SK-N-SH treated with all-trans-retinoic acid at 6 μM for 48 hours (cell line): ENCODE data around the gene ACLY.

ENCODE experiments used
- ATAC-seq: fragments of 200-7000 bp; cut with Tn5 transposase; 3 replicates; pipeline ENCODE4 v1.9.1; 2020; ENCODE audit warnings: mild to moderate bottlenecking, moderate library complexity
- ARNTL ChIP-seq: fragments of 450-650 bp; formaldehyde crosslinking; IDR thresholded peaks from 2 replicates; pipeline ENCODE4 v1.5.0; 2020; ENCODE audit warnings: low read depth, mild to moderate bottlenecking, moderate library complexity, borderline replicate concordance
- BACH2 ChIP-seq: fragments of 250-450 bp; sonication (Bioruptor Pico); IDR thresholded peaks from 2 replicates; pipeline ENCODE4 v1.9.0; 2021; ENCODE audit warnings: mild to moderate bottlenecking, borderline replicate concordance
- CSDC2 ChIP-seq: fragments of 250-450 bp; sonication (Bioruptor Pico); IDR thresholded peaks from 2 replicates; pipeline ENCODE4 v1.5.0; 2020; ENCODE audit warnings: mild to moderate bottlenecking, moderate library complexity
- CSRNP3 ChIP-seq: fragments of 250-450 bp; sonication (Bioruptor Pico); IDR thresholded peaks from 2 replicates; pipeline ENCODE4 v1.5.1; 2021; ENCODE audit warnings: mild to moderate bottlenecking, moderate library complexity
- ESRRG ChIP-seq: fragments of 250-450 bp; sonication (Bioruptor Pico); IDR thresholded peaks from 2 replicates; pipeline ENCODE4 v1.6.1; 2021; ENCODE audit warnings: mild to moderate bottlenecking
- GLIS3 ChIP-seq: fragments of 250-450 bp; sonication (Bioruptor Pico); IDR thresholded peaks from 2 replicates; pipeline ENCODE4 v1.5.0; 2020; ENCODE audit warnings: mild to moderate bottlenecking, moderate library complexity
- ISL1 ChIP-seq: fragments of 250-450 bp; sonication (Bioruptor Pico); IDR thresholded peaks from 2 replicates; pipeline ENCODE4 v2.1.2; 2022; ENCODE audit warnings: mild to moderate bottlenecking, moderate library complexity
- OSR1 ChIP-seq: fragments of 250-450 bp; sonication (Bioruptor Pico); IDR thresholded peaks from 2 replicates; pipeline ENCODE4 v1.8.0; 2022; ENCODE audit warnings: moderate library complexity, mild to moderate bottlenecking, inconsistent platforms
- PPARA ChIP-seq: fragments of 250-450 bp; sonication (Bioruptor Pico); IDR thresholded peaks from 2 replicates; pipeline ENCODE4 v1.5.0; 2020; ENCODE audit warnings: mild to moderate bottlenecking, borderline replicate concordance
- RARB ChIP-seq: fragments of 250-450 bp; sonication (Bioruptor Pico); IDR thresholded peaks from 2 replicates; pipeline ENCODE4 v1.8.0; 2021; ENCODE audit warnings: mild to moderate bottlenecking, moderate library complexity
- SNAI2 ChIP-seq: fragments of 250-450 bp; sonication (Bioruptor Pico); IDR thresholded peaks from 2 replicates; pipeline ENCODE4 v1.5.0; 2020; ENCODE audit warnings: mild to moderate bottlenecking, moderate library complexity
- TCF4 ChIP-seq: fragments of 250-450 bp; sonication (Bioruptor Pico); IDR thresholded peaks from 2 replicates; pipeline ENCODE4 v1.8.0; 2021; ENCODE audit warnings: mild to moderate bottlenecking, moderate library complexity, borderline replicate concordance
- TOX ChIP-seq: fragments of 250-450 bp; sonication (Bioruptor Pico); IDR thresholded peaks from 2 replicates; pipeline ENCODE4 v1.8.0; 2021; ENCODE audit warnings: mild to moderate bottlenecking, moderate library complexity, borderline replicate concordance
- ZC3H10 ChIP-seq: fragments of 250-450 bp; sonication (Bioruptor Pico); IDR thresholded peaks from 2 replicates; pipeline ENCODE4 v1.5.1; 2021; ENCODE audit warnings: mild to moderate bottlenecking, moderate library complexity
- ZFP3 ChIP-seq: fragments of 250-450 bp; sonication (Bioruptor Pico); IDR thresholded peaks from 2 replicates; pipeline ENCODE4 v1.5.0; 2020; ENCODE audit warnings: mild to moderate bottlenecking, moderate library complexity
- ZFP30 ChIP-seq: fragments of 450-650 bp; formaldehyde crosslinking; IDR thresholded peaks from 2 replicates; pipeline ENCODE4 v1.5.0; 2022; ENCODE audit warnings: mild to moderate bottlenecking, moderate library complexity
- ZNF565 ChIP-seq: fragments of 450-650 bp; formaldehyde crosslinking; conservative IDR thresholded peaks from 2 replicates; pipeline ENCODE4 v1.5.0; 2020; ENCODE audit warnings: low read depth, mild to moderate bottlenecking, moderate library complexity
- ZNF70 ChIP-seq: fragments of 450-650 bp; formaldehyde crosslinking; IDR thresholded peaks from 2 replicates; pipeline ENCODE4 v1.5.0; 2020; ENCODE audit warnings: mild to moderate bottlenecking, moderate library complexity
- TF ChIP-seq, protein P1 (sequence below): fragments of 250-450 bp; sonication (Bioruptor Pico); IDR thresholded peaks from 2 replicates; pipeline ENCODE4 v1.8.0; 2021; ENCODE audit warnings: low read depth, mild to moderate bottlenecking, moderate library complexity, borderline replicate concordance
- TF ChIP-seq, protein P2 (sequence below): fragments of 250-450 bp; sonication (Bioruptor Pico); IDR thresholded peaks from 2 replicates; pipeline ENCODE4 v1.5.0; 2020; ENCODE audit warnings: mild to moderate bottlenecking, moderate library complexity
- TF ChIP-seq, protein P3 (sequence below): fragments of 250-450 bp; sonication (Bioruptor Pico); IDR thresholded peaks from 2 replicates; pipeline ENCODE4 v1.5.1; 2020; ENCODE audit warnings: low read depth, mild to moderate bottlenecking, moderate library complexity

ACLY gene

DNA sequence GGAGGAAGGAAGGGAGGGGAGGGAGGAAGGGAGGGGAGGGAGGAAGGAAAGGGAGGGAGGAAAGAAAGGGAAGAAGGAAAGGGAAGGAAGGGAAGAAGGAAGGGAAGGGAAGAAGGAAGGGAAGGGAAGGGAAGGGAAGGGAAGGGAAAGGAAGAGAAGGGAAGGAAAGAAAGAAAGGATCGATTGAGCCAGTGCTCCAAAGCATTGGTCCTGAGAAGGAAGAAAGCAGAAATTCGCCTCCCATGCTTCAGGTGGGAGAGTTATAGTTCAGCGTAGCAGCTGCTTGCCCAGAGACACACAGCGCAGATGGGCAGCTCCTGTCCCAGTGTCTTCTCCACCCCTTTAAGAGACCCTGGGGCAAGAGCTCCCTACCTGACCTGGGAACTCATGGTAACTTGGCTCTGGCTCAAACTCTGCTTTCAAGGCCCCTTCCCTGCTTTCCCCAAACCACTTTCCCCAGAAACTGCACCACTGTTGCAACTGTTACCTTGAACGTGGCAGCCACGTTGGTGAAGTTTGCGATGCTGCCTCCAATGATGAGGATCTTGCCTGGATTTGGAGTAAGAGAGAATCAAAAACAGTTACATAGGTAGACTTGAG, 14.4 kb downstream of the ACLY start:
- no peak for ATAC-seq
- TF ChIP-seq ZNF70 (CRISPR knock-in tag) (no peak), CSDC2 (no peak), PPARA (CRISPR knock-in tag) (no peak), ESRRG (CRISPR knock-in tag) (no peak), ZFP30 (CRISPR knock-in tag) (no peak), TOX (CRISPR knock-in tag) (no peak), SNAI2 (no peak), GLIS3 (no peak), BACH2 (CRISPR knock-in tag) (no peak), ZC3H10 (CRISPR knock-in tag) (no peak), OSR1 (no peak), RARB (no peak), ARNTL (CRISPR knock-in tag) (no peak), TCF4 (no peak), CSRNP3 (CRISPR knock-in tag) (no peak), ISL1 (CRISPR knock-in tag) (no peak)
- TF ChIP-seq, protein P1, sequence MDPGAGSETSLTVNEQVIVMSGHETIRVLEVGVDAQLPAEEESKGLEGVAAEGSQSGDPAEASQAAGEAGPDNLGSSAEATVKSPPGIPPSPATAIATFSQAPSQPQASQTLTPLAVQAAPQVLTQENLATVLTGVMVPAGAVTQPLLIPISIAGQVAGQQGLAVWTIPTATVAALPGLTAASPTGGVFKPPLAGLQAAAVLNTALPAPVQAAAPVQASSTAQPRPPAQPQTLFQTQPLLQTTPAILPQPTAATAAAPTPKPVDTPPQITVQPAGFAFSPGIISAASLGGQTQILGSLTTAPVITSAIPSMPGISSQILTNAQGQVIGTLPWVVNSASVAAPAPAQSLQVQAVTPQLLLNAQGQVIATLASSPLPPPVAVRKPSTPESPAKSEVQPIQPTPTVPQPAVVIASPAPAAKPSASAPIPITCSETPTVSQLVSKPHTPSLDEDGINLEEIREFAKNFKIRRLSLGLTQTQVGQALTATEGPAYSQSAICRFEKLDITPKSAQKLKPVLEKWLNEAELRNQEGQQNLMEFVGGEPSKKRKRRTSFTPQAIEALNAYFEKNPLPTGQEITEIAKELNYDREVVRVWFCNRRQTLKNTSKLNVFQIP (CRISPR knock-in tag): no peak
- TF ChIP-seq, protein P2, sequence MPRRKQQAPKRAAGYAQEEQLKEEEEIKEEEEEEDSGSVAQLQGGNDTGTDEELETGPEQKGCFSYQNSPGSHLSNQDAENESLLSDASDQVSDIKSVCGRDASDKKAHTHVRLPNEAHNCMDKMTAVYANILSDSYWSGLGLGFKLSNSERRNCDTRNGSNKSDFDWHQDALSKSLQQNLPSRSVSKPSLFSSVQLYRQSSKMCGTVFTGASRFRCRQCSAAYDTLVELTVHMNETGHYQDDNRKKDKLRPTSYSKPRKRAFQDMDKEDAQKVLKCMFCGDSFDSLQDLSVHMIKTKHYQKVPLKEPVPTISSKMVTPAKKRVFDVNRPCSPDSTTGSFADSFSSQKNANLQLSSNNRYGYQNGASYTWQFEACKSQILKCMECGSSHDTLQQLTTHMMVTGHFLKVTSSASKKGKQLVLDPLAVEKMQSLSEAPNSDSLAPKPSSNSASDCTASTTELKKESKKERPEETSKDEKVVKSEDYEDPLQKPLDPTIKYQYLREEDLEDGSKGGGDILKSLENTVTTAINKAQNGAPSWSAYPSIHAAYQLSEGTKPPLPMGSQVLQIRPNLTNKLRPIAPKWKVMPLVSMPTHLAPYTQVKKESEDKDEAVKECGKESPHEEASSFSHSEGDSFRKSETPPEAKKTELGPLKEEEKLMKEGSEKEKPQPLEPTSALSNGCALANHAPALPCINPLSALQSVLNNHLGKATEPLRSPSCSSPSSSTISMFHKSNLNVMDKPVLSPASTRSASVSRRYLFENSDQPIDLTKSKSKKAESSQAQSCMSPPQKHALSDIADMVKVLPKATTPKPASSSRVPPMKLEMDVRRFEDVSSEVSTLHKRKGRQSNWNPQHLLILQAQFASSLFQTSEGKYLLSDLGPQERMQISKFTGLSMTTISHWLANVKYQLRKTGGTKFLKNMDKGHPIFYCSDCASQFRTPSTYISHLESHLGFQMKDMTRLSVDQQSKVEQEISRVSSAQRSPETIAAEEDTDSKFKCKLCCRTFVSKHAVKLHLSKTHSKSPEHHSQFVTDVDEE (CRISPR knock-in tag): no peak
- TF ChIP-seq, protein P3, sequence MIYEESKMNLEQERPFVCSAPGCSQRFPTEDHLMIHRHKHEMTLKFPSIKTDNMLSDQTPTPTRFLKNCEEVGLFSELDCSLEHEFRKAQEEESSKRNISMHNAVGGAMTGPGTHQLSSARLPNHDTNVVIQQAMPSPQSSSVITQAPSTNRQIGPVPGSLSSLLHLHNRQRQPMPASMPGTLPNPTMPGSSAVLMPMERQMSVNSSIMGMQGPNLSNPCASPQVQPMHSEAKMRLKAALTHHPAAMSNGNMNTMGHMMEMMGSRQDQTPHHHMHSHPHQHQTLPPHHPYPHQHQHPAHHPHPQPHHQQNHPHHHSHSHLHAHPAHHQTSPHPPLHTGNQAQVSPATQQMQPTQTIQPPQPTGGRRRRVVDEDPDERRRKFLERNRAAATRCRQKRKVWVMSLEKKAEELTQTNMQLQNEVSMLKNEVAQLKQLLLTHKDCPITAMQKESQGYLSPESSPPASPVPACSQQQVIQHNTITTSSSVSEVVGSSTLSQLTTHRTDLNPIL (CRISPR knock-in tag): no peak

DNA sequence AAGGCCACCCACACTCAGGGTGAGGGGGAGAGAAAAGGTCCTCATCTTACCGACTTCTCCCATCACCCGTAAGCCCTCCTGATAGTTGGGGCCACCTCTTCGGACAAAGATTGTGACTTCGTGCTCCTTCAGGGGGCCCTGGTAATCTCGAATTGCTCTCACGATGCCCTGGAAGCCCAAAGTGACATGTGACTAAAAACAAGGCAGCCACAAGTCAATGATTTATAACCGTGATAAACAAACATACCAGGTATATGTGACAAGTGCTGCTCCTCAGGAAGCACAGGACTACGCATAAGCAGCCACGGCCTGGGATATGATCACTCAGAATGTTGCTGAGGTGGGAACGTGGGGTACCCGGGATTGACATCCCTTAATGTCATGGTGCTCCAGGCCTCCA, 17.1 kb downstream of the ACLY start:
- TF ChIP-seq TCF4 (no peak), PPARA (CRISPR knock-in tag) (no peak)
- TF ChIP-seq, protein P1 (CRISPR knock-in tag): no peak
- TF ChIP-seq, all 23 proteins: peak for 0
- no peak for ATAC-seq

- ATAC-seq: no peak
- TF ChIP-seq BACH2 (CRISPR knock-in tag) (no peak), ZC3H10 (CRISPR knock-in tag) (no peak), ISL1 (CRISPR knock-in tag) (no peak), PPARA (CRISPR knock-in tag) (no peak), TOX (CRISPR knock-in tag) (no peak), ZNF70 (CRISPR knock-in tag) (no peak), ZFP3 (CRISPR knock-in tag) (no peak), SNAI2 (no peak), ZNF565 (no peak), GLIS3 (no peak)
- TF ChIP-seq, protein P3 (CRISPR knock-in tag): no peak
- TF ChIP-seq, all 23 proteins: peak for 0
Measured at GRCh38 chr17:41896726-41897125, 22.0 kb downstream of the ACLY start.
